Panc1 (cell line): ENCODE measurements around the gene AP4M1. TPM values are rescaled to one million over a fixed set of nuclear protein-coding genes. Genes with fewer than 3 reads are reported as not detected.

Source experiments
- ATAC-seq: fragments of 200-7000 bp; cut with Tn5 transposase; 2 replicates; pipeline ENCODE4 v1.9.1; 2020; ENCODE audit warnings: mild to moderate bottlenecking, moderate library complexity
- BruUV-seq: library from RNA; stranded (reverse); fragments of 400-500 nt; replicated peaks from 2 replicates; lab custom pipeline; 2021; lab: Mats Ljungman, UMichigan
- CTCF ChIA-PET: fragments of 300-600 bp; sonication (Branson Sonifier 250); formaldehyde crosslinking; loops from one replicate; lab custom pipeline; 2022; ENCODE audit warnings: antibody characterized with exemption; lab: Charles Lee
- POLR2A ChIA-PET: fragments of 300-600 bp; sonication (Branson Sonifier 250); formaldehyde crosslinking; loops from one replicate; lab custom pipeline; 2022; ENCODE audit warnings: antibody characterized with exemption; lab: Charles Lee
- DNase-seq: peaks from one replicate; pipeline ENCODE4 v3.0.0-alpha.2; 2010; ENCODE audit warnings: low read depth, low spot score
- H3K27ac ChIP-seq: 2 replicates; pipeline ENCODE4 v1.5.1; 2011; ENCODE audit warnings: mild to moderate bottlenecking, low read length, inconsistent platforms
- H3K27me3 ChIP-seq: fragments of 200-500 bp; sonication (Bioruptor generic); 2 replicates; pipeline ENCODE4 v1.6.0; 2014; ENCODE audit warnings: low read length, inconsistent platforms; ENCODE audit not compliant: control insufficient read depth, insufficient read depth
- H3K36me3 ChIP-seq: fragments of 200-500 bp; sonication (Bioruptor generic); 2 replicates; pipeline ENCODE4 v1.5.1; 2014; ENCODE audit warnings: inconsistent platforms, mild to moderate bottlenecking, low read length, moderate library complexity; ENCODE audit not compliant: control insufficient read depth, insufficient read depth
- H3K4me1 ChIP-seq: 2 replicates; pipeline ENCODE4 v1.5.1; 2011; ENCODE audit warnings: inconsistent platforms, mild to moderate bottlenecking, low read length, moderate library complexity; ENCODE audit not compliant: control insufficient read depth, insufficient read depth
- H3K4me3 ChIP-seq, 2 experiments: 2 replicates each; pipeline ENCODE4 v1.5.1; 2011 to 2012; ENCODE audit warnings: low read depth in 2 of 2, low read length in 2 of 2, mild to moderate bottlenecking in 2 of 2, inconsistent platforms in 1 of 2, moderate library complexity in 1 of 2
- H3K9me3 ChIP-seq: fragments of 200-500 bp; sonication (Bioruptor generic); 2 replicates; pipeline ENCODE4 v1.5.1; 2014; ENCODE audit warnings: low read depth, mild to moderate bottlenecking, inconsistent platforms, low read length, moderate library complexity; ENCODE audit not compliant: control insufficient read depth, insufficient read depth
- CTCF ChIP-seq: fragments of 450-650 bp; IDR thresholded peaks from 2 replicates; pipeline ENCODE4 v1.5.1; 2017; ENCODE audit warnings: mild to moderate bottlenecking
- POLR2AphosphoS5 ChIP-seq: IDR thresholded peaks from 2 replicates; pipeline ENCODE4 v1.6.1; 2012; ENCODE audit warnings: mild to moderate bottlenecking, low read depth, low read length, moderate library complexity
- REST ChIP-seq, 2 experiments: IDR thresholded peaks; 2 replicates each; pipeline ENCODE4 v1.6.1; 2011 to 2012; ENCODE audit warnings: low read depth in 2 of 2, control low read depth in 1 of 2, low read length in 1 of 2, mild to moderate bottlenecking in 1 of 2, moderate library complexity in 1 of 2; ENCODE audit not compliant: insufficient read depth in 1 of 2
- SIN3A ChIP-seq: IDR thresholded peaks from 2 replicates; pipeline ENCODE4 v1.6.1; 2012; ENCODE audit warnings: low read depth, mild to moderate bottlenecking, low read length, moderate library complexity, borderline replicate concordance; ENCODE audit not compliant: insufficient read depth
- TCF7L2 ChIP-seq: IDR thresholded peaks from 2 replicates; pipeline ENCODE4 v1.6.1; 2011; ENCODE audit warnings: mild to moderate bottlenecking, low read depth, low read length, inconsistent platforms
- in situ Hi-C: cut with HindIII; loops from 2 replicates; pipeline ENCODE4 v1.10.0; 2016; ENCODE audit warnings: low sequenced_read_pairs, low pct_unique_long_range_greater_than_20kb
- intact Hi-C: fragments of 100-400 bp; cut with micrococcal nuclease; formaldehyde crosslinking; loops from one replicate; pipeline ENCODE4 v1.10.0; 2022; ENCODE audit not compliant: unreplicated experiment
- total RNA-seq: library from RNA; stranded (reverse); gene quantifications from one replicate; pipeline ENCODE4 v1.2.1, GENCODE V29; 2021; ENCODE audit not compliant: unreplicated experiment

Gene AP4M1
- total RNA-seq, 1 experiment from 2014 or later = 42.6 TPM

GRCh38 chr7:100089458-100090196 lies 11.8 kb upstream of the AP4M1 start:
- in situ Hi-C loops (no loop called here), intact Hi-C loops (loop anchor here (10.0 kb wide), 1 partner anchor 95 kb away; no protein-coding TSS in a partner anchor)
- peak overlapping the region; percentile 81 to 84 for H3K4me3 ChIP-seq
- no TSS peak for BruUV-seq
- H3K27ac ChIP-seq = peak overlapping the region; percentile 96
- ChIA-PET CTCF (no interaction called here), POLR2A (interaction anchor here (0.6 kb wide), 1 partner anchor 12 kb away, joined by 3 read pairs; the partner anchor contains the start of genes AP4M1 and MCM7)
- no peaks in the 10 kb centered on the region for H3K27me3 ChIP-seq
- H3K9me3 ChIP-seq = no peaks in the 10 kb centered on the region
- TF ChIP-seq TCF7L2 = no peak
- TF ChIP-seq CTCF = no peak
- no peak for TF ChIP-seq POLR2AphosphoS5
- no peak for TF ChIP-seq REST (IDR thresholded peaks at IDR 0.05; ENCODE audit: insufficient read depth in 1 of 2, low read depth in 2 of 2, low read length in 1 of 2)
- no peak for TF ChIP-seq SIN3A
- DNase-seq (no peak), ATAC-seq (no peak)
- H3K4me1 ChIP-seq = peaks cover 30% of the 10 kb centered on the region
- H3K36me3 ChIP-seq = peaks cover 9% of the 10 kb centered on the region

GRCh38 chr7:100090527-100091410 lies 10.7 kb upstream of the AP4M1 start:
- ChIA-PET CTCF (no interaction called here), POLR2A (no interaction called here)
- no peak for ATAC-seq
- no peak for DNase-seq
- BruUV-seq = TSS peak; percentile 96
- H3K27me3 ChIP-seq = no peaks in the 10 kb centered on the region
- H3K27ac ChIP-seq = no peak overlapping the region; the same call in 1 of the 2 replicates
- H3K9me3 ChIP-seq = no peaks in the 10 kb centered on the region
- in situ Hi-C loops (no loop called here), intact Hi-C loops (no loop called here)
- H3K36me3 ChIP-seq = peaks cover 20% of the 10 kb centered on the region
- peaks cover 27% of the 10 kb centered on the region for H3K4me1 ChIP-seq
- no peak for TF ChIP-seq SIN3A
- no peak for TF ChIP-seq REST (IDR thresholded peaks at IDR 0.05; ENCODE audit: insufficient read depth in 1 of 2, low read depth in 2 of 2, low read length in 1 of 2)
- TF ChIP-seq POLR2AphosphoS5 = no peak
- no peak for TF ChIP-seq TCF7L2
- no peak for TF ChIP-seq CTCF
- H3K4me3 ChIP-seq = no peak overlapping the region
